Myocyte (in vitro differentiated cells): ENCODE measurements around the gene AQP12B. TPM values are rescaled to one million over a fixed set of nuclear protein-coding genes. Genes with fewer than 3 reads are reported as not detected.
"Not testable (repeated sequence)": the region's sequence is repeated elsewhere in the genome, so short reads cannot be mapped to it uniquely, and the experiment has no call there.

Experiments used
- DNase-seq: peaks from one replicate; pipeline ENCODE4 v3.0.0-alpha.2; 2012; ENCODE audit warnings: low read depth
- total RNA-seq: library from RNA; depleted of rRNA; stranded (reverse); fragments of >200 nt; gene quantifications from 2 replicates; pipeline ENCODE4 v1.2.3, GENCODE V29; 2014

Gene AQP12B
- total RNA-seq, 1 donor from 2014 or later = not detected

DNA sequence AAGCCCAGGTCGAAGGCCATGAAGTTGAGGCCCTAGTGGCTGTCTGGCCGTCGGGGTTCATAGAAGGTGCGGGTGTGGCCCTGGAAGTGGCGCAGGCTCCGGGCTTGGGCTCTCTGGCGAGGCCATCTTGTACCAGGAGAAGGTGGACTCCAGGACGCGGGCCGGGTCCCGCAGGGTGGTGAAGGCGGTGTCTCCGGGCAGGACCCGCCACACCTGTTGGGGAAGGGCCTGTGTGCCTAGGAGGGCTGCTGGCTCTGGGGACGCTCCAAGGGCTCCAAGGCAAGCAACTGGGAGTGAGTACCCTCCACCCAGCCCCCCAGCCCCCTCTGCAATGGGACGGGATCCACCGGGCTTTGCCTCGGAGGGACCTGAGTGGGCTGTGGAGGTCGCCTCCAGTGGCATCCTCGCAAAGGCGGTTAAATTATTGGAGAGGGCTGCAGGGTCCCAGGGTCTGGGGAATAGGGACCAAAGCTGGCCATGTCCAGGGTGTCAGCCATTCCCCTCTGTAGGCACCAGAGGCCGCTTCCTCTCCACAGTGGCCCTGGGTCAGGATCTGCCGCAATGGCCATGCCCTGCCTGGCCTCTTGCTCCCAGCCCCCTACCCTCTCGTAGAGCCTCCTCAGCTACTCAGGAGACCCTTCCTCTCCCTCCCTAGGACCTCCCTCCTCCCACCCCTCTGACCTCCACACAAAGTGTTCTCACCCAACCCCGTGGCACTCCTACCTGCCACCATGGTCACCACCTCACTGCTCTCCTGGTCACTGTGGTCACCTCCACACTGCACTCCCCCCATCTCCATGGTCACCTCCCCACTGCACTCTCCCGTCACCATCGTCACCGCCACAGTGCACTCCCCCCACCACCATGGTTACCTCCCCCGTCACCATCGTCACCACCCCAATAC, 19.3 kb upstream of the AQP12B start:
- DNase-seq = no peak

DNA sequence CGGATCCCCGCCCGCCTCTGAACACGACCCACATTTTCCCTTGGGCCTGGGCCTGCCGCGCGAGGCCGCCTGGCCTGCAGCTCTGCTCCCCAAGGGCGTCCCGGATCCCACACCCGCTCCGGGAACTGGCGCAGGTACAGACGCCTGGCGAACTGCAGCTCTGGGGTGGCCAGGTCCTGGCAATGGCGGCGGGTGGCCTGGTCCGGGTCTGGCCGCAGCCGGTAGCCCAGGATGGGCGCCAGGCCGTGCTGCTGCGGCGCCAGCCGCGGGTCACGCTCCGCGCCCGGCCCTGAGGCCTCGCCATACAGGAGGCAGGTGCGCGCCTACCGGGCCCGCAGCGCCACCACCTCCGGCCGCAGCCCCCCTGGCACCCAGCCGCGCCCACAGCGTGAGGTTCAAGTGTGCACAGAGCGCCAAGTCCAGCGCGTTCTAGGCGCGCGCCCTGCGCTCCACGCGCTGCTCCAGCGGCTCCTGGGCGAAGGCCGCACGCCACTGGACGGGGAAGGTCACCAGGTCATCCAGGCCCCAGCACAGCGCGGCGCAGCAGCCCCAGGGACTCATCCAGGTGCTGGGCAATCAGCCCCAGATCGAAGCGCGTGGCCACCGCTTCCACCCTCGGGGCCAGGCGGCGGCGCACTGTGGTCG, 18.5 kb upstream of the AQP12B start:
- no peak for DNase-seq

DNA sequence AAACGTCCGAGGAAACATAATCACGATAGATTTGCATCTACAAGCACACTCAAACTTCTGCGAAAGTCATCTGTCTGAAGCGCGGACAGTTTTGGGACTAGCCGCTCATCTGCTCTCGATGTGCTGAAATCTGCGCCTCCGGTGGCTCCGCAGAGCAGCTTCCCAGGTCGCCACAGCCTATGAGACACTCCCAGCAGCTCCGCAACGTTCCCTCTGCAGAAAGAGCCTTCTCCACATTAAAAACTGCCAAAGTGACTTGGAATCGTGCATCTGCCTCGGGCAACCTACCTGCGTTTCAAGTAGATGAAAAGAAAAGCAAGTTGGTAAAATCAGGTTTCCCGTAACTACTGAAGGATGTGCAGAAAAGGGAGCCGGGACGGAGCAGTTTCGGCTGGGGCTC, 17.9 kb upstream of the AQP12B start:
- not testable (repeated sequence) for DNase-seq

DNA sequence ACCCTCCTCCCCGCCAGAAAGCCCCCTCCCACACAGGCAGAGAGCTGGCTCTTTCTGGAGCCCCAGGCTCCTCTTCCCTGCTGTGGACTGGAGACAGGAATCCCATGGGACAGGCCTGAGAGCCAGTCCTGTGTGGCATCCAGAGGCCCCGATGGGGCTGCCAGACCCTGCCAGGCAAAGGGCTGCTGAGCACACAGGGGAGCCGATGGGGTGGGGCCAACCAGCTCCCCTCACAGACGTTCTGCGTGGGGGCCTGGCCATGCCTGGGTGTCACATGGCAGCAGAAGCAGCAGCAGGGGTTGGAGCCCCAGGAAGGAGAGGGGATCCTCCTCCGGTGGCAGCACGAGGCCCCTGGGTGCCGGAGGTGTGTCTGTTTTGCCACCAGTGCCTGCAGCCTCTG, 17.1 kb upstream of the AQP12B start:
- DNase-seq = not testable (repeated sequence)

DNA sequence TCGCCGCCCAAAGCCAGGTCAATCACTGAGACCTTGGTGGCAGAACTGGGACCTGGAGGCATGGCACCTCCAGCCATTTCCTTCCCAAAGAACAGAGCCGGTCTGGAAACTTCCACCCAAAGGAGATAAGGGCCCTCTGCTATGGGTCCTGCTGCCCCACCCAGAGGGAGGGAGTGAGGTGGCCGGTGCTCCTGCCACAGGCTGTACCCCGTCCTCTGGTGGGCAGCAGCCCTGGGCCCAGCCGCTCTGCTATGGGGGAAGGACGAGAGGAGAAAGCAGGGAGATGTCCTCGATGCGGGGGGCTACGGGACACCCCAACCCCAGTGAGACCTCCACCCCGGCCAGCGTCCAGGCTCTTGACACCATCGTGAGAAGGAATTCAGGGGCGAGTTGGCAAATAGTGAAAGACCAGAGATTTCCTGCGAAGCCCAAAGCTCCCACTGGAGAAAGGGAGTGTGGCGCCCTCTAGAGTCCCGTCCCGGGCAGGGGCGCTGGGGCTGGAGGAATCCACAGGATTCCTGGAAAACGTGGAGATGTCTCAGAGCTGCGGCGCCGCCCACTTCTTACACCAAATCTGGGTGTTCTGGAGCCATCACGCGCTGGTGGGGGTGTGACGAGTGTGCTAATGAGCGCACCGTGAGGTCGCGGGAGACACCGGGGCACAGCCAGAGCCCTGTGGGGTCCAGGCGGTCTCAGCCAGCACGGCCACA, 16.3 kb upstream of the AQP12B start:
- DNase-seq = not testable (repeated sequence)

DNA sequence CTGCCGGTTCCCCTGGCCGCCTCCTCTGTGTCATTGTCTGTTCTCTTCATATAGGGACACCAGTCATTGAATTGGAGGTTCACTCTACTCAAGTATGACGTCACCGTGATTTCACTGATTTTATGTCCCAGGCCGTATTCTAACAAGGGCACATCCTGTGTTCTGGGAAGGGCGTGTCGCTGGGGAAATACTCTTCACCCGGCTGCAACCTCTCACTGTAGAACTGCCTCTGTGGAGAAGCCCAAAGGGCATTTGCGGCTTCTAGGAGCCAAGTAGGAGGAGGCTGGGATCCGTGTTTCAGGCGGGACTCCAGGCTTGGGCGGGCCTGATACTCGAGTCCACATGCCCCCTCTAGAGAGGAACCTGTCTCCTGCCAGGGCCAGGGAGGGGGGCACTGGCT, 13.8 kb upstream of the AQP12B start:
- DNase-seq = not testable (repeated sequence)

DNA sequence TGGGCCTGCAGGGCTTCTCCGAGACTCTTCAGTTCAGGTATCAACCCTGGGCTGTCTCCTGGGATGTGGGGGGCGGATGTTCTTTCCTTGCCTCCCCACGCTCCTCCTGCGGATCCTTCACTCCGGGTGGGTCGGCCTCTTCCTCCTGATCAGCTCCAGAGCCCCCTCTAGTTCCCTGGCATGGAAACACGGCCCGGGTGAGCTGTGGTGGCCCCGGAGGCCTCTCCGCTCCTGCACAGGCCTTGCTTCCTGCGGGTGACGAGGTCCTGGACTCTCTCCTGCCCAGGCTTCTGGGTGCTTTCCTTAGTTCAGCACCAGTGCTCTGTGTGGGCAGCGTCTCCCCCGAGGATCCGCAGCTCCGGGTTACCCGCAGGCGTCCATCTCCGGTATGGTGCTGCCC, 12.9 kb upstream of the AQP12B start:
- DNase-seq = not testable (repeated sequence)

DNA sequence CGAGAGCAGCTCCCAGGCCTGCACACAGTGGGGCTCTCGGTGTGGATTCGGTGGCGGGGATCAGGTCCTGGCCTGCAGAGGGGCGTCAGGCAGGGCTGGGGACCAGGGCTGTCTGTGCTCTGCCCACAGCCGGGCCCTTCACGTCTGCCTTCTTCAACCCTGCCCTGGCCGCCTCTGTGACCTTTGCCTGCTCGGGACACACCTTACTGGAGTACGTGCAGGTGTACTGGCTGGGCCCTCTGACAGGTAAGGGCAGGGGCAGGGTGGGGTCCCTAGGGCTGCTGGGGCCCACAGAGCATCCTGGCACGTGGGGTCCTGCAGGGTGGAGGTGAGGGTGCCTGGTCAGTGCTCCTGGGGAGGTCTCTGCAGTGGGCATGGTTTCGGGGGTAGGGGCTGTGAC, 11.6 kb upstream of the AQP12B start:
- DNase-seq = not testable (repeated sequence)

DNA sequence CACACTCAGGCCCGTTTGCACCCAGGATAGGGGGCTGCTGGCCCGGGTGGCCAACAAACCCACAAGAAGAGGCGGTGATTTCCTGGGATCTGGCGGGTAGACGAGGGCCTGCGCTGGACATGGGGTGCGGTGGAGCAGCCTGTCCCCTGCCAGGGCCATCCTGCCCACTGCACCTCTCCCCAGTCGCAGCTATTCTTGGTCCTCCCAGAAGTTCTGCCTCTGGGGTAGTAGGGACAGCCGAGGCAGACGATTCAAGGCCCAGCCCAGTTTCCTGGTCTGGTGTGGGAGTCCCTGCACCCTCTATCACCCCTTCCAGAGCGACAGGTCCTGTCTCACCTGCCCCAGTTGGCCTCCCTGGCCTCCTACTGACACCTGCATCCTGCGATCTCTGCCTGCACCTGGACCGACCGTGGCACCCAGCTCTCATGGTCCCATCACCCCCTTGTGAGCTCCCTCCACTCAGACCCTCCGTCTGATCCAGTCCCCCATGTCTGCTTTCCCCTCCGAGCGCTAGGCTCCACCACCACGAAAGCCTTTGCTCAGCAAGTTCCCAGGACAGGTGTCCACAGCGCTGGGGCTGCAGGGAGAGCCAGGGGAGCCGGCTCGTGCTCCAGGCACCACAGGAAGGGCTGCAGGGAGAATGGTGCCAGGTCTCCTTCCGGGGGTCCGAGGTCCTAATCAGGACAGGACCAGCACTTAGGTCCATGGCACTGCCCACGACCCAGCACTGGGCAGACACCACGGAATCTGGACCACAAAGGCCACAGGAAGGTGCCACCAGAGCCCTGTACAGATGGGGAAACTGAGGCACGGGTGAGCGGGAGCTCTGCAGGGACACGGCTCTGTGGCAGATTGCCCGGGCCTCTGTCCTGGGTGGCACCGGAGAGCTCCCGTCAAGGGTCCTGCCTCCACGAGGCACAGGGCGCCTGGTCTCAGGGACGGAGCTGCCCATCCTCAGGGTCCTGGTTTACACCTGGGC, 10.2 kb upstream of the AQP12B start:
- not testable (repeated sequence) for DNase-seq

DNA sequence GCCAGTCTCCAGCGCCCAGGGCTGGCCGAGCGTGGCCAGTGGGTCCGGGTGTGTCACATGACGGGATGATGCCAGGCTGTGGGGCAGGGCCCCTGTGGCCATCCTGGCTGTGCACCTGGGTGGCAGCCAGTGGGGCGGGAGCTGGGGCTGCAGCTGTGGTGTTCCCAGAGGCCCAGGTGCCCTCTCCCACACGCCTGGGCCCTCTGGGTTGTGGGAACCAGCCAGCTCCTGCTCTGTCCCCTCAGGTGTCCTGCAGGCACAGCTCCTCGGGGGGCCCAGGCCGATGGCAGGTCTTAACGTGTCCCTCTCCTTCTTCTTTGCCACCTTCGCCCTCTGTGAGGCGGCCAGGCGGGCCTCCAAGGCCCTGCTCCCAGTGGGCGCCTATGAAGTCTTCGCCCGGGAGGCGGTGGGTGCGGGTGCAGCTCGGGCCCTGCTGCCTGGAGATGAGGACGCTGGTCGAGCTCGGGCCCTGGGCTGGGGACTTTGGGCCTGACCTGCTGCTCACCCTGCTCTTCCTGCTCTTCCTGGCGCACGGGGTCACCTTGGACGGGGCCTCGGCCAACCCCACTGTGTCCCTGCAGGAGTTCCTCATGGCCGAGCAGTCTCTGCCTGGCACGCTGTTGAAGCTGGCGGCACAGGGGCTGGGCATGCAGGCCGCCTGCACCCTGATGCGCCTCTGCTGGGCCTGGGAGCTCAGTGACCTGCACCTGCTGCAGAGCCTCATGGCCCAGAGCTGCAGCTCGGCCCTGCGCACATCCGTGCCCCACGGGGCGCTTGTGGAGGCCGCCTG, 9.1 kb upstream of the AQP12B start, which contains the start of gene AQP12A:
Gene AQP12A (plus strand): TSS at position 236 of the 790 bp plus-strand sequence. CDS start 48 bp downstream, at position 284.
- not testable (repeated sequence) for DNase-seq

DNA sequence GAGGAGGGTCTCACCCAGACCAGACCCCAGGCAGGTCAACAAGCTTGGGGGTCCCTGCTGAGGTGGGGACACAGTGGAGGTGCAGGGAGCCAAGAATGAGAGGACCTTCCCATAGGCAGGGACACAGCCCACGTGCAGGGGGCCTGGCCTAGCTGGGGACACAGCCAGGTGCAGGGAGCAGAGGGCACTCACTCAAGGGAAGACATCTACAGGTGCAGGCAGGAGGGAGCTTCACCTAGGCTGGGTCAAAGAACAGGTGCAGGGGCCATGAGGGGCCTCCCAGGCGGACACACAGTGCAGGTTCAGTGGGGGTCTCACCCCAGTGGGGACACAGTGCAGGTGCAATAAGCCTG, 8.4 kb upstream of the AQP12B start:
- not testable (repeated sequence) for DNase-seq

DNA sequence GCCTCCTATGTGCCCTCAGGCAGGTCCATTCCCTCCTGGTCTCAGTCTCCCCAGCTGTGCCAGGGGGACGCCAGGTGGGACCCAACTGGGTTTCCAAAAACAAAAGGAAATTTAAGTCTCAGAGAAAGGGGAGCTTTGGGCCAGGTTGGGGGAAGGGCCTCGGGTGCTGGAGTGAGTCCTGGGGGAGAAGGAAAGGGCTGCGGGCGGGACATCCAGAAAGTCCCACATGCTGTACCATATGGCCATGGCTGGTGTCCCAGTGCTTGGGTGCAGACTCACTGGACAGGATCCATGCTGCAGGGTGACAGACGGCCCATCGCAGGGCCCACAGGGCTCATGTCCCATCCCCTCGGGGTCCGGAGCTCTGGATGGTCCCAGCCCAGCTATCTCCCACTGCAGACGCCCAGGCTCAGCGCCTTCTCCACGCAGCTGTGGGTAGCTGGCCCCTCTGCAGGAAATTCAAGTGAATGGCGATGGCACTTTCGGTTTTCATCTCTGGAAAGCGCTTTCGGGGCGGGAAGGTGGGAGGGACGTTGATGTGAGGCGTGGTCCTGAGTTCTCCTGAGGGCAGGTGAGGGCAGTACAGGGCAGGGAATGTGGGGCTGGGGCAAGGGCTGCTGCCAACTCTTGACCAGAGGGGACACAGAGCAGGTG, 7.9 kb upstream of the AQP12B start:
- DNase-seq = not testable (repeated sequence)

DNA sequence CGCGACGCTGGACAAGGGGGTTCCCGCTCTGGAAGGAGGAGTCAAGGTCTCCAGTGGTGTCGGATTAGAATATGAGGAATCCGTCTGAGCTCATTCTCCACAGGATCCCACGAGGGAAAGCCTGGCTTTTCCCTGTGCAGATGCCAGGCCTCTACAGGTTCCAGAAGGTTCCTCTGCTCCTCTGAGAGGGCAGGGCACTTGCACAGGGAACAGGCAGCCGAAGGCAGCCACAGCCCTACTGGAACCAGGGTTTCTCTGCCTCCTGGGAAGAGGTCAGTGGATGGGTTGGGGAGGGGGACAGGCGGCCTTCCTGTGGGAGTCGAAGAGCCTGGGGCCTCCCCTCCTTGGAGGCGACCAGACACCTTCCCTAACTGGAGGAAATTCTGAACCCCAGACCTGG, 7.3 kb upstream of the AQP12B start:
- DNase-seq = no peak

DNA sequence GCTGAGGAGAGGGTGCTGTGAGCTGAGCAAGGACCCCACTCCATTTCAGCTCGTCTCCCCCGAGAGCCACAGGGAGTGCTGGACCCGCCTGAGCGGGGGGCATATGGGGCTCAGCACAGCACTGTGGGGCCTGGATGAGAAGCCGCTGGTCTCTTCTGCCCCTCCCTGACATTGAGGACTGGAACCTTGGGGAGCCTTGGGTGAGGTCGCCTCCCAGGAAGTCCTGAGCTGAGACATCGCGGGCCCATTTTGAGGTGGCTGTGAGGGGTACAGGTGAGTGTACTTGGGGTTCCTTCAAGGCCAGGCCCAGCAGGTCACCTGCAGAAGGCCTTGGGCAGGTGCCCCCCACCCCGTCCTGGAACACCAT, 5.9 kb upstream of the AQP12B start:
- DNase-seq = no peak

DNA sequence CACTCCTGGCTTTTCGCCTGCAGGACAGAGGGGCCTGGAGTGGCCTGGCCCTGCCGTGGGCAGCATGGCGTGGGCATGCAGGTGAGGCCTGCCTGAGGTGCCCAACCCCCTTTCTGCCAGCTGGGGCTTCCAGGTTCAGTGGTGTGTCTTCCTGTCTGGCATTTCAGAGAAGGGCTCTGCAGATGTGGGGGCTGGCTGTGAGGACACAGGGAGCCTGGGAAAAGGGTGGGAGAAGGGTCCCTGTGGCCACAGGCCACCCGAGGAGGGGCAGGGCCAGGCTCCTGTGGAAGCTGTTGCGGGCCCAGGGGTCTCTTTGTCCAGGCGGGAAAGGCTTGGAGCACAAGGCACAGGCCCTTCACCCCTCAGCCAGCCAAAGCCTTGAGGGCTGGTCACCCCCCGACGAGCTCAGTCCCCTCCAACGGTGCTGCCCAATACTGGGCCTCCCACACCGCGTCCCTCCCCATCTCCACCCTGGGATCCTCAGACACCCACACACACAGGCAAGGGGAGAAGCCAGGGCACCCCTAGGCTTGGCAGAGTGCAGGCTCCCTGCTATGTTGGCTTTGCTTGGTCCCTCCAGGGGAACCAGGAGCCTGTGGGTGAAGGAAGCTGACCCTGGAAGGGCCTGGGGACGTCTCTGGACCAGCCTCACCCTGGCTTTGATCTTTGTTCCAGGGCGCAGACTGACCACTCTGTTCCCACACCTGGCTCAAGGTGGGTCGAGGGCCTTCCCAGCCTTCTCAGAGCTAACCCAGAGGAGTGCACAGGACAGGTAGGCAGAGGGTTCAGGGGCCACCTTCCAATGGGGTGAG, 5.3 kb upstream of the AQP12B start:
- DNase-seq = no peak

DNA sequence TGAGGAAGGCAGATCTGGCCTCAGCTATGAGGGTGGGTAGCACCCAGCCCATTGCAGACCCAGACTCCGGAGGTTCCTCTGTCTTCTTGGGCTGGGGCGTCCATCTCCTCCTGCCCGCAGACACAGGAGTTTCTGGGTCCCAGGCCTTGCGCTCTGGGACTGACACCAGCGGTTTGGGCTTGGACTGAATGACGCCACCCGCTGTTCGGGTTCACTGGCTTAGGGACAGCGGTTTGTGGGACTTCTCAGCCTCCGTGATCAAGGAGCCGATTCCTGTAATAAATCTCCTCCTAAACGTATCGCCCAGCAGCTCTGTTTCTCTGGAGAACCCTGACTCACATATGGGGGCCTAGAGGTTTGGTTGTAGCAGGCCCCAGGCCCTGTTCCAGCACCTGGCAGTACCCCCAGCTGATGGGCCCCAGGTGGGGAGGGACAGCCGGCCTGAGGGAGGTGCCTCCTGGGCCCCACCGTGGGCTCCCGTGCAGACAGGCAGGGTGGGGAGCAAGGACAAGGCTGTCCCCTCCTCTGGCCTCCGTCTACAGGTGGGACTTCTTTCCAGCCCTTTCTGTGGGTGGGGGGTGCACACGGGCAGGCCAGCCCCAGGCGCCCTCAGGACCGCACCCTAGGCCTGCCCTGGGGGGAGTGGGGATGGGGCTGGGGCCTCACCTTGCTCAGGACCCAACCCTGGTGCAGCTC, 4.5 kb upstream of the AQP12B start:
- DNase-seq = no peak

DNA sequence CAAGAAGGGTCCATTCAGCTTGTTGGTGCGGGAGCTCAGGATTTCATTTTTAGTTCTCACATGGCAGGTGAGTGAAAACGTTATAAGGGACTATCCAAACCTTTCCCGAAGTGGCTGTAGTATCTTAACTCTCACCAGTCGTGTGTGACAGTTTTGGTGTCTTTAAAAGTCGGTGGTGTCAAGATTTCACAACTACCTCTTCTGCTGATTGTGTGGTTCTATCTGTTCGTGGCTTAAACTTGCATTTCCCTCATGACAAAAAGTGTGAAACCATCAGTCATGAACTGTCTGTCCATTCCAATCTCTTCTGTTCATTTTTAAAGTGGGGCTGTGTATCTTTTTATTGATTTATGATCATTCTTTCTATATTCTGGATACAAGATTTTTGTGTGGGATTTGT, 3.8 kb upstream of the AQP12B start:
- DNase-seq = no peak
